ENCODE results near the gene SLC7A4. TPM values are rescaled to one million over a fixed set of nuclear protein-coding genes. Genes with fewer than 3 reads are reported as not detected.

The SLC7A4 gene
- total RNA-seq, 1 donor from 2014 or later: 0.93 TPM

DNA sequence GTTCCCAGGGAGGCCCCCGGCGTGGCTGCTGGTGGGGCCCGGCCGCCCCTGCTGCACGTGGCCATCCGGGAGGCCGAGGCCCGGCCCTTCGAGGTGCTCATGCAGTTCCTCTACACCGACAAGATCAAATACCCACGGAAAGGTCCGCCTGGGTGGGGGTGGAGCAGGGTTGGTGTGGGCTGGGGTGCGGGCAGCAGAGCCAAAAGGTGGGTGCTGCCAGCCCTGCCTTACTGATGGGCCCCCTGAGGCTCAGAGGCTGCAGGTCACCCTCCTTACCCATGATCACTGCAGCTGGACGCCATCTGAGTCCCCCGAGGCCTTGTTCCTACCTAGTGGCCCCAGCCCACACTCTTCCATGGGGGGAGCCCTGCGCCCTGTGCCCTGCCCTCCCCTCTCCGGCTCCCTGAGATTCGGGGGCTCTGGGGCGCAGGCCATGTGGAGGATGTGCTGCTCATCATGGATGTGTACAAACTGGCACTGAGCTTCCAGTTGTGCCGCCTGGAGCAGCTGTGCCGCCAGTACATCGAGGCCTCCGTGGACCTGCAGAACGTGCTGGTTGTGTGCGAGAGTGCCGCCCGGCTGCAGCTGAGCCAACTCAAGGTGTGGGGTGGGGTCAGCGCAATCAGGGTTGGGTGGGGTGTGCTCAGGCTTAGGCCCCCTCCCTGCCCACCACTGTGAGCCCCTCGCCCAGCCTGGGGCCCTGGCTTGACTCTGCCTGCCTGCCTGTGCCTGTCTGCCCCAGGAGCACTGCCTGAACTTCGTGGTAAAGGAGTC, 38.0 kb downstream of the SLC7A4 start:
- Histone ChIP-seq H3K9me3 (ENCODE audit: insufficient read depth, low read depth, low read length) (no peaks in the 10 kb centered on the region), H3K27ac (ENCODE audit: low read depth, low read length) (no peak overlapping the region), H3K4me1 (ENCODE audit: insufficient read depth, low read length) (peaks cover 6% of the 10 kb centered on the region), H3K4me2 (ENCODE audit: low read length) (no peak overlapping the region), H3K36me3 (ENCODE audit: insufficient read depth, low read length) (no peaks in the 10 kb centered on the region), H3K4me3 (ENCODE audit: insufficient read depth, low read depth, low read length) (no peak overlapping the region), H3K9ac (ENCODE audit: low read length) (no peak overlapping the region), H4K20me1 (ENCODE audit: insufficient read depth, low read length) (peaks cover 27% of the 10 kb centered on the region), H3K79me2 (ENCODE audit: insufficient read depth, low read length) (peaks cover under 1% of the 10 kb centered on the region), H3K27me3 (ENCODE audit: insufficient read depth, low read length) (no peaks in the 10 kb centered on the region), H2AFZ (ENCODE audit: low read depth, low read length) (no peak overlapping the region)
- no peaks in the 10 kb centered on the region for H3K27me3 Mint-ChIP-seq (ENCODE audit: low read depth, unreplicated experiment)
- DNase-seq (ENCODE audit: low read depth) (no peak), FAIRE-seq (no peak)
- TF ChIP-seq, protein P1, sequence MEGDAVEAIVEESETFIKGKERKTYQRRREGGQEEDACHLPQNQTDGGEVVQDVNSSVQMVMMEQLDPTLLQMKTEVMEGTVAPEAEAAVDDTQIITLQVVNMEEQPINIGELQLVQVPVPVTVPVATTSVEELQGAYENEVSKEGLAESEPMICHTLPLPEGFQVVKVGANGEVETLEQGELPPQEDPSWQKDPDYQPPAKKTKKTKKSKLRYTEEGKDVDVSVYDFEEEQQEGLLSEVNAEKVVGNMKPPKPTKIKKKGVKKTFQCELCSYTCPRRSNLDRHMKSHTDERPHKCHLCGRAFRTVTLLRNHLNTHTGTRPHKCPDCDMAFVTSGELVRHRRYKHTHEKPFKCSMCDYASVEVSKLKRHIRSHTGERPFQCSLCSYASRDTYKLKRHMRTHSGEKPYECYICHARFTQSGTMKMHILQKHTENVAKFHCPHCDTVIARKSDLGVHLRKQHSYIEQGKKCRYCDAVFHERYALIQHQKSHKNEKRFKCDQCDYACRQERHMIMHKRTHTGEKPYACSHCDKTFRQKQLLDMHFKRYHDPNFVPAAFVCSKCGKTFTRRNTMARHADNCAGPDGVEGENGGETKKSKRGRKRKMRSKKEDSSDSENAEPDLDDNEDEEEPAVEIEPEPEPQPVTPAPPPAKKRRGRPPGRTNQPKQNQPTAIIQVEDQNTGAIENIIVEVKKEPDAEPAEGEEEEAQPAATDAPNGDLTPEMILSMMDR (IDR thresholded peaks at IDR 0.05; ENCODE audit: insufficient read depth, low read depth, low read length): no peak
- TF ChIP-seq EZH2 (IDR thresholded peaks at IDR 0.05; ENCODE audit: insufficient read depth, low read length): no peak
- H3K4me3 Mint-ChIP-seq (ENCODE audit: unreplicated experiment): no peak overlapping the region
- no peak overlapping the region for H3K27ac Mint-ChIP-seq (ENCODE audit: unreplicated experiment)
- no peaks in the 10 kb centered on the region for H3K9me3 Mint-ChIP-seq (ENCODE audit: unreplicated experiment)
- peaks cover 6% of the 10 kb centered on the region for H3K36me3 Mint-ChIP-seq (ENCODE audit: low read depth, unreplicated experiment)
- H3K4me1 Mint-ChIP-seq (ENCODE audit: low read depth, unreplicated experiment): no peaks in the 10 kb centered on the region

DNA sequence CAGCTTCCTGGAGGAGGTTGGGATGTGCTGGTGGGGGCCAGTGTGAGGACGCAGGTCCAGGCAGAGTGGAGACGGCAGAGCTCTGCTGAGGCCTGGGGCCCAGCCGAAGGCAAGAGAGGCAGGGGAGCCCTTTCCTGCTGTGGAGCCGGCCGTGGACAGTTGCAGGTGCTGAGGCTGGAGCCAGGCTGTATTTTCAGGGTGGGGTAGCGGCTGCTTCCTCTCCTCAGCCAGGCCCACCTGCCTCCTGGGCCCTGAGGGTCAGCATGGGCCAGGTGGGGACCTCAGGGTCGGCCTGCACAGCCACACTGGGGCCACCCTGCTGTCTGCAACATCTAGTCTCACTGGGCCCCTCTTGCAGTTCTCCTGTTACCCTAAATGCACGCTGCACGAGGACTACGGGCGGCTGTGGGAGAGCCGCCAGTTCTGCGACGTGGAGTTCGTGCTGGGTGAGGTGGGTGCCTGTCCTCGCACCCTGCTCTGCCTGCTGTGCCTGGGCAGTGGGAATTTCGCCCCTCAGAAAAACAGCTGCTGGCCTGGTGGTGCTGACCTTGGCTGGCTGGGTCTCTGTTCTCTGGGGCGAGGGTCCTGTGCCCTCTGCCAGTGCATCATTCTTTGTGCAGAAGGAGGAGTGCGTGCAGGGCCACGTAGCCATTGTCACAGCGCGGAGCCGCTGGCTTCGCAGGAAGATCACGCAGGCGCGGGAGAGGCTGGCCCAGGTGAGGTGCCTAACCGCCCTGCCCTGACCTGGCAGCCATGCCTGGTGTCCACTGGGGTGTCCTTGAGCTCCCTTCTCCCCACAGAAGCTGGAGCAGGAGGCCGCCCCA, 38.8 kb downstream of the SLC7A4 start:
- no peak for TF ChIP-seq EZH2 (IDR thresholded peaks at IDR 0.05; ENCODE audit: insufficient read depth, low read length)
- TF ChIP-seq, protein P1 (IDR thresholded peaks at IDR 0.05; ENCODE audit: insufficient read depth, low read depth, low read length): no peak
- Histone ChIP-seq H3K9ac (ENCODE audit: low read length) (no peak overlapping the region), H3K27ac (ENCODE audit: low read depth, low read length) (no peak overlapping the region), H3K4me1 (ENCODE audit: insufficient read depth, low read length) (peaks cover 6% of the 10 kb centered on the region), H3K9me3 (ENCODE audit: insufficient read depth, low read depth, low read length) (no peaks in the 10 kb centered on the region), H3K4me3 (ENCODE audit: insufficient read depth, low read depth, low read length) (no peak overlapping the region), H4K20me1 (ENCODE audit: insufficient read depth, low read length) (peaks cover 19% of the 10 kb centered on the region), H3K27me3 (ENCODE audit: insufficient read depth, low read length) (no peaks in the 10 kb centered on the region), H3K4me2 (ENCODE audit: low read length) (no peak overlapping the region), H3K79me2 (ENCODE audit: insufficient read depth, low read length) (no peaks in the 10 kb centered on the region), H2AFZ (ENCODE audit: low read depth, low read length) (no peak overlapping the region), H3K36me3 (ENCODE audit: insufficient read depth, low read length) (no peaks in the 10 kb centered on the region)
- no peaks in the 10 kb centered on the region for H3K27me3 Mint-ChIP-seq (ENCODE audit: low read depth, unreplicated experiment)
- no peak overlapping the region for H3K4me3 Mint-ChIP-seq (ENCODE audit: unreplicated experiment)
- H3K4me1 Mint-ChIP-seq (ENCODE audit: low read depth, unreplicated experiment): no peaks in the 10 kb centered on the region
- no peaks in the 10 kb centered on the region for H3K9me3 Mint-ChIP-seq (ENCODE audit: unreplicated experiment)
- no peak overlapping the region for H3K27ac Mint-ChIP-seq (ENCODE audit: unreplicated experiment)
- DNase-seq (ENCODE audit: low read depth): no peak
- peaks cover 6% of the 10 kb centered on the region for H3K36me3 Mint-ChIP-seq (ENCODE audit: low read depth, unreplicated experiment)
- no peak for FAIRE-seq

Measured in astrocyte (in vitro differentiated cells and primary cell).